GM12878 (cell line): ENCODE data around the gene ZKSCAN1. TPM values are rescaled to one million over a fixed set of nuclear protein-coding genes. Genes with fewer than 3 reads are reported as not detected.

Experiments used
- ATAC-seq: fragments of 200-7000 bp; cut with Tn5 transposase; 3 replicates; pipeline ENCODE4 v1.9.1; 2020; ENCODE audit warnings: mild to moderate bottlenecking, moderate library complexity
- BruUV-seq: library from RNA; stranded (reverse); fragments of 400-500 nt; replicated peaks from 2 replicates; lab custom pipeline; 2021; lab: Mats Ljungman, UMichigan
- CTCF ChIA-PET: fragments of 300-600 bp; sonication (Branson Sonifier 250); formaldehyde crosslinking; extraction: SDS; loops from one replicate; lab custom pipeline; 2021; ENCODE audit warnings: inconsistent platforms; lab: Yijun Ruan, JAX
- POLR2A ChIA-PET: fragments of 350-600 bp; formaldehyde crosslinking; extraction: SDS; loops from one replicate; lab custom pipeline; 2021; ENCODE audit warnings: inconsistent platforms; lab: Charles Lee
- RAD21 ChIA-PET: fragments of 300-600 bp; sonication (Branson Sonifier 250); formaldehyde crosslinking; loops from one replicate; lab custom pipeline; 2023; ENCODE audit warnings: antibody characterized with exemption; ENCODE audit not compliant: unreplicated experiment; lab: Charles Lee
- SMC1A ChIA-PET: fragments of 300-600 bp; sonication (Branson Sonifier 250); formaldehyde crosslinking; loops from one replicate; lab custom pipeline; 2023; ENCODE audit not compliant: unreplicated experiment, uncharacterized antibody; lab: Charles Lee
- DNase-seq: peaks from one replicate; pipeline ENCODE4 v3.0.0-alpha.2; 2011; ENCODE audit warnings: low read depth, low spot score
- FAIRE-seq: peaks from 3 replicates; lab custom pipeline; 2011; peaks lifted over from hg19 to GRCh38; lab: Jason Lieb, UNC
- H2AFZ ChIP-seq: 2 replicates; pipeline ENCODE4 v1.6.0; 2011; ENCODE audit warnings: low read depth, low read length, control low read depth; ENCODE audit not compliant: control insufficient read depth
- H3K27ac ChIP-seq: 2 replicates; pipeline ENCODE4 v1.5.1; 2011; ENCODE audit warnings: control low read depth; ENCODE audit not compliant: control insufficient read depth, insufficient read depth
- H3K27me3 ChIP-seq, 2 experiments: replicated peaks in 1 of 2; 2 replicates each; pipeline versions ENCODE4 v1.6.0 to v1.6.1; 2011; ENCODE audit warnings: low read length in 1 of 2; ENCODE audit not compliant: control insufficient read depth in 2 of 2, insufficient read depth in 2 of 2
- H3K36me3 ChIP-seq, 2 experiments: 2 replicates each; pipeline ENCODE4 v1.5.1; 2011; ENCODE audit warnings: low read length in 1 of 2; ENCODE audit not compliant: control insufficient read depth in 2 of 2, insufficient read depth in 2 of 2
- H3K4me1 ChIP-seq: 2 replicates; pipeline ENCODE4 v1.6.1; 2011; ENCODE audit warnings: mild to moderate bottlenecking, low read length, moderate library complexity, mixed read lengths; ENCODE audit not compliant: control insufficient read depth, insufficient read depth
- H3K4me2 ChIP-seq: 2 replicates; pipeline ENCODE4 v1.6.0; 2011; ENCODE audit warnings: control low read depth; ENCODE audit not compliant: control insufficient read depth, insufficient read depth
- H3K4me3 ChIP-seq: fragments of 200-600 bp; sonication (generic); 2 replicates; pipeline ENCODE4 v1.5.1; 2016
- H3K79me2 ChIP-seq: 2 replicates; pipeline ENCODE4 v1.6.0; 2011; ENCODE audit warnings: low read length; ENCODE audit not compliant: control insufficient read depth, insufficient read depth
- H3K9ac ChIP-seq: 2 replicates; pipeline ENCODE4 v1.8.0; 2011; ENCODE audit warnings: low read length, control low read depth, mixed read lengths; ENCODE audit not compliant: control insufficient read depth, insufficient read depth
- H3K9me3 ChIP-seq: replicated peaks from 3 replicates; pipeline ENCODE4 v1.5.1; 2011; ENCODE audit warnings: mild to moderate bottlenecking, low read length; ENCODE audit not compliant: control insufficient read depth, insufficient read depth
- H4K20me1 ChIP-seq: 2 replicates; pipeline ENCODE4 v1.6.0; 2011; ENCODE audit not compliant: control insufficient read depth, insufficient read depth
- BHLHE40 ChIP-seq, 2 experiments: fragments of 450-650 bp in 1 of 2; IDR thresholded peaks; 2 replicates each; pipeline ENCODE4 v1.6.1; 2011 to 2017; ENCODE audit warnings: low read depth in 2 of 2, borderline replicate concordance in 1 of 2, improper control_type of control experiment in 1 of 2, low read length in 1 of 2, mild to moderate bottlenecking in 1 of 2
- CTCF ChIP-seq, 3 experiments: IDR thresholded peaks in 2 of 3; conservative IDR thresholded peaks in 1 of 3; 2 replicates each; pipeline ENCODE4 v1.5.1; 2011; ENCODE audit warnings: low read depth in 3 of 3, low read length in 3 of 3, mild to moderate bottlenecking in 3 of 3, control low read depth in 2 of 3, moderate library complexity in 2 of 3, inconsistent platforms in 1 of 3, mixed read lengths in 1 of 3; ENCODE audit not compliant: control insufficient read depth in 2 of 3, insufficient read depth in 1 of 3; ENCODE audit errors: extremely low read depth in 1 of 3
- E4F1 ChIP-seq: fragments of 450-650 bp; IDR thresholded peaks from 2 replicates; pipeline ENCODE4 v1.6.1; 2018; ENCODE audit warnings: borderline replicate concordance, mild to moderate bottlenecking; ENCODE audit not compliant: partially characterized antibody
- EED ChIP-seq: sonication (generic); IDR thresholded peaks from 2 replicates; pipeline ENCODE4 v1.6.1; 2016; ENCODE audit warnings: antibody characterized with exemption, low read depth
- EP300 ChIP-seq, 2 experiments: fragments of 150-350 bp in 1 of 2; IDR thresholded peaks; 2 replicates each; pipeline ENCODE4 v1.6.1; 2011 to 2012; ENCODE audit warnings: low read depth in 2 of 2, low read length in 2 of 2, borderline replicate concordance in 1 of 2, improper control_type of control experiment in 1 of 2, inconsistent platforms in 1 of 2; ENCODE audit not compliant: control insufficient read depth in 1 of 2
- ESRRA ChIP-seq: IDR thresholded peaks from 2 replicates; pipeline ENCODE4 v1.6.1; 2012; ENCODE audit warnings: mild to moderate bottlenecking, low read length, improper control_type of control experiment
- ETV6 ChIP-seq, 2 experiments: fragments of 450-650 bp in 1 of 2; IDR thresholded peaks in 1 of 2; conservative IDR thresholded peaks in 1 of 2; 2 replicates each; pipeline ENCODE4 v1.6.1; 2014; ENCODE audit warnings: antibody characterized with exemption in 1 of 2, borderline replicate concordance in 1 of 2, low read depth in 1 of 2, mild to moderate bottlenecking in 1 of 2, moderate library complexity in 1 of 2
- EZH2 ChIP-seq: IDR thresholded peaks from 2 replicates; pipeline ENCODE4 v1.6.1; 2012; ENCODE audit warnings: low read depth, mild to moderate bottlenecking, control low read depth, inconsistent platforms, low read length, borderline replicate concordance; ENCODE audit not compliant: control insufficient read depth
- SMAD1 ChIP-seq: fragments of 450-650 bp; IDR thresholded peaks from 2 replicates; pipeline ENCODE4 v1.6.1; 2018; ENCODE audit warnings: mild to moderate bottlenecking, low read depth; ENCODE audit not compliant: partially characterized antibody
- SREBF1 ChIP-seq: IDR thresholded peaks from 2 replicates; pipeline ENCODE4 v1.6.1; 2012; ENCODE audit warnings: mild to moderate bottlenecking, low read length
- TAF1 ChIP-seq: IDR thresholded peaks from 2 replicates; pipeline ENCODE4 v1.6.1; 2011; ENCODE audit warnings: mild to moderate bottlenecking, low read depth, low read length, borderline replicate concordance
- ZBED1 ChIP-seq: IDR thresholded peaks from 2 replicates; pipeline ENCODE4 v1.6.1; 2016; ENCODE audit warnings: borderline replicate concordance
- ZBTB4 ChIP-seq: fragments of 450-650 bp; formaldehyde crosslinking; IDR thresholded peaks from 2 replicates; pipeline ENCODE4 v1.4.0; 2022; ENCODE audit warnings: mild to moderate bottlenecking, moderate library complexity
- WGBS: methylation state at CpG from one replicate; pipeline ENCODE4 v1.1.6; 2016; ENCODE audit warnings: low lambda C conversion rate; ENCODE audit not compliant: insufficient replicate concordance, insufficient coverage; ENCODE audit errors: missing lambda C conversion rate; 5-methylcytosine and 5-hydroxymethylcytosine counted together
- in situ Hi-C: fragments of 300-500 bp; cut with MboI; formaldehyde crosslinking; loops from 9 replicates; pipeline ENCODE4 v1.14.3; 2018; ENCODE audit warnings: mixed read lengths
- intact Hi-C: fragments of 100-400 bp; cut with micrococcal nuclease; formaldehyde crosslinking; loops from one replicate; pipeline ENCODE4 v1.14.2; 2022; ENCODE audit not compliant: unreplicated experiment
- polyA plus RNA-seq, 11 experiments: library from polyadenylated mRNA; depleted of rRNA in 4 of 11; unstranded in 6 of 11; stranded (reverse) in 5 of 11; fragments of >200 nt; fragmentation: Nextera tagmentation in 4 of 11; fragmentation: Illumina TruSeq in 1 of 11; extraction: Ambion mirVana in 4 of 11; extraction: Trizol in 1 of 11; gene quantifications; 1 replicate in 1 of 11; 2 replicates in 10 of 11; pipeline versions ENCODE4 v1.2.1 to v1.2.3, GENCODE V29; 2011 to 2016; ENCODE audit warnings: inconsistent platforms in 2 of 11, missing spikeins in 2 of 11, low read depth in 1 of 11
- total RNA-seq, 4 experiments: library from RNA; depleted of rRNA in 3 of 4; stranded (reverse); fragments of >200 nt in 3 of 4; fragmentation: Illumina TruSeq in 1 of 4; extraction: Trizol in 1 of 4; gene quantifications; 2 replicates each; pipeline versions ENCODE4 v1.2.1 to v1.2.3, GENCODE V29; 2013 to 2021

Gene ZKSCAN1
- total and polyA plus RNA-seq, 10 of the 15 experiments (the other 5 are each of a cell fraction or from before 2014, with no cell fraction given), result 3.2 to 34.4 (median 18.1) TPM

GRCh38 chr7:100057006-100057405 is 41.6 kb downstream of the ZKSCAN1 start:
- POLR2A ChIA-PET, result no interaction called here
- H3K9ac ChIP-seq, result no peak overlapping the region
- no peak for ATAC-seq
- H3K4me3 ChIP-seq, result no peak overlapping the region
- no peaks in the 10 kb centered on the region for H3K79me2 ChIP-seq
- RAD21 ChIA-PET, result no interaction called here
- no peaks in the 10 kb centered on the region for H3K27me3 ChIP-seq
- no peak for DNase-seq
- in situ Hi-C loops (no loop called here), intact Hi-C loops (no loop called here)
- no peaks in the 10 kb centered on the region for H3K9me3 ChIP-seq
- H3K4me2 ChIP-seq, result no peak overlapping the region
- H3K36me3 ChIP-seq, result peaks cover 1 to 6% of the 10 kb centered on the region in 2 experiments; a peak in 2 of 4 replicates
- no peak overlapping the region for H2AFZ ChIP-seq
- no peak for FAIRE-seq
- no peaks in the 10 kb centered on the region for H4K20me1 ChIP-seq
- H3K27ac ChIP-seq, result no peak overlapping the region
- WGBS, result 88% methylated on average over 10 of the region's 10 CpGs
- H3K4me1 ChIP-seq, result no peaks in the 10 kb centered on the region
- CTCF ChIA-PET, result no interaction called here
- BruUV-seq, result no TSS peak
- SMC1A ChIA-PET, result no interaction called here
- no peak for TF ChIP-seq ESRRA
- TF ChIP-seq SREBF1, result no peak
- TF ChIP-seq EZH2, result no peak
- TF ChIP-seq ETV6 (conservative IDR thresholded peaks at IDR 0.05 in 1 of 2, IDR thresholded peaks at IDR 0.05 in 1 of 2; ENCODE audit: borderline replicate concordance in 1 of 2, low read depth in 1 of 2), result no peak
- TF ChIP-seq BHLHE40 (IDR thresholded peaks at IDR 0.05; ENCODE audit: borderline replicate concordance in 1 of 2, low read depth in 2 of 2, low read length in 1 of 2), result no peak
- no peak for TF ChIP-seq ZBTB4 (CRISPR knock-in tag)
- TF ChIP-seq CTCF (IDR thresholded peaks at IDR 0.05 in 2 of 3, conservative IDR thresholded peaks at IDR 0.05 in 1 of 3; ENCODE audit: control insufficient read depth in 2 of 3, extremely low read depth in 1 of 3, insufficient read depth in 1 of 3, low read depth in 3 of 3, low read length in 3 of 3), result no peak
- no peak for TF ChIP-seq TAF1
- no peak for TF ChIP-seq SMAD1
- no peak for TF ChIP-seq ZBED1
- TF ChIP-seq EP300 (IDR thresholded peaks at IDR 0.05; ENCODE audit: borderline replicate concordance in 1 of 2, control insufficient read depth in 1 of 2, low read depth in 2 of 2, low read length in 2 of 2), result no peak
- TF ChIP-seq E4F1, result no peak
- TF ChIP-seq EED, result no peak
